Activated T-helper 2 cell treated with anti-CD3 and anti-CD28 coated beads, Interferon-gamma antibody, Interleukin-2, Interleukin-4, amounts not matched to agents 10 μg/mL and 5 μg/mL and 100 μg/mL, durations not matched to agents 14 hours and 24 hours and 36 hours (primary cell): ENCODE measurements around the gene DCX. TPM values are rescaled to one million over a fixed set of nuclear protein-coding genes. Genes with fewer than 3 reads are reported as not detected.

Source experiments
- DNase-seq: peaks from one replicate; pipeline ENCODE4 v3.0.0; 2021; ENCODE audit warnings: low spot score
- H3K27ac Mint-ChIP-seq: one replicate; pipeline ENCODE4 v1.8.0; 2021; ENCODE audit warnings: mixed read lengths
- H3K27me3 Mint-ChIP-seq: one replicate; pipeline ENCODE4 v1.8.0; 2021; ENCODE audit warnings: low read depth, mixed read lengths
- H3K36me3 Mint-ChIP-seq: one replicate; pipeline ENCODE4 v1.8.0; 2021; ENCODE audit warnings: low read depth, mixed read lengths
- H3K4me1 Mint-ChIP-seq: one replicate; pipeline ENCODE4 v1.8.0; 2021; ENCODE audit warnings: low read depth, mixed read lengths
- H3K4me3 Mint-ChIP-seq: one replicate; pipeline ENCODE4 v1.8.0; 2021; ENCODE audit warnings: low read depth, mild to moderate bottlenecking, moderate library complexity, mixed read lengths
- H3K9me3 Mint-ChIP-seq: one replicate; pipeline ENCODE4 v1.8.0; 2021; ENCODE audit warnings: mixed read lengths
- intact Hi-C: fragments of 100-400 bp; cut with micrococcal nuclease; formaldehyde crosslinking; loops from one replicate; pipeline ENCODE4 v1.15.1; 2023
- total RNA-seq: library from RNA; stranded (reverse); gene quantifications from 2 replicates; pipeline ENCODE4 v1.2.3, GENCODE V29; 2022

Gene DCX
- total RNA-seq, 1 donor from 2014 or later = not detected

DNA sequence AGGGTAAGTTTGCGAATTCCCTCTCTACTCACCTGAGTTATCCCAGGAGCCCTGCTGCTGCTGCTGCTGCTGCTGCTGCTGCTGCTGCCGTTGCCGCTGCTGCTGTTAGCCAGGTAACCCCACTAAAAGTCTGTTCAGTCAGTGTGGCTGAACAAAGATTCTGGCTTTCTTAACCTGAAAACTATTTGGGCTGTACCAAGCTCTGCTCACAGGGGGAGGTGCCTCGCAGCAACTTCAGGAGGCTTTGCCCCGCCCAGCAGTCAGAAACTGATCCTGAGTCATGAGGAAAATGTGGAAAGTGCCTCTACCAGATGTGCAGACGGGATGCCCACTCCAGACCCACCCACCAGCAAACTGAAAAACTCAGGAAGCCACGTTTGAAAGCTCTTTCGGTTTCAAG, 141.7 kb downstream of the DCX start, which contains the start of gene CAPN6:
TSS of gene CAPN6 (minus strand) at position 145 of the 400 bp plus-strand sequence. CDS start 6,547 bp downstream, outside the sequence.
- H3K9me3 Mint-ChIP-seq = no peaks in the 10 kb centered on the region
- no peaks in the 10 kb centered on the region for H3K27me3 Mint-ChIP-seq
- H3K4me3 Mint-ChIP-seq = no peak within 1 kb of the TSS
- no peaks in the 10 kb centered on the region for H3K4me1 Mint-ChIP-seq
- H3K36me3 Mint-ChIP-seq = no peaks in the 10 kb centered on the region
- no peak for DNase-seq
- H3K27ac Mint-ChIP-seq = no peak within 1 kb of the TSS
- intact Hi-C loops = no loop called here

- H3K4me1 Mint-ChIP-seq = no peaks in the 10 kb centered on the region
- no peaks in the 10 kb centered on the region for H3K36me3 Mint-ChIP-seq
- no peak overlapping the region for H3K27ac Mint-ChIP-seq
- DNase-seq = no peak
- intact Hi-C loops = no loop called here
- no peaks in the 10 kb centered on the region for H3K9me3 Mint-ChIP-seq
- no peak overlapping the region for H3K4me3 Mint-ChIP-seq
- no peaks in the 10 kb centered on the region for H3K27me3 Mint-ChIP-seq
These were observed 143.5 kb downstream of the DCX start for GRCh38 chrX:111268506-111268905.

GRCh38 chrX:111265486-111265885, 146.5 kb downstream of the DCX start:
- Mint-ChIP-seq H3K4me3 (no peak overlapping the region), H3K9me3 (no peaks in the 10 kb centered on the region), H3K4me1 (no peaks in the 10 kb centered on the region), H3K27me3 (no peaks in the 10 kb centered on the region), H3K36me3 (no peaks in the 10 kb centered on the region), H3K27ac (no peak overlapping the region)
- DNase-seq = no peak
- intact Hi-C loops = no loop called here

GRCh38 chrX:111264385-111264784, 147.6 kb downstream of the DCX start:
- Mint-ChIP-seq H3K9me3 (no peaks in the 10 kb centered on the region), H3K4me3 (no peak overlapping the region), H3K27ac (no peak overlapping the region), H3K36me3 (no peaks in the 10 kb centered on the region), H3K4me1 (no peaks in the 10 kb centered on the region), H3K27me3 (no peaks in the 10 kb centered on the region)
- DNase-seq = no peak
- intact Hi-C loops = no loop called here

- no peaks in the 10 kb centered on the region for H3K27me3 Mint-ChIP-seq
- H3K27ac Mint-ChIP-seq = no peak overlapping the region
- no peak for DNase-seq
- no peaks in the 10 kb centered on the region for H3K4me1 Mint-ChIP-seq
- no peaks in the 10 kb centered on the region for H3K36me3 Mint-ChIP-seq
- H3K4me3 Mint-ChIP-seq = no peak overlapping the region
- no peaks in the 10 kb centered on the region for H3K9me3 Mint-ChIP-seq
- intact Hi-C loops = no loop called here
These were observed 149.9 kb downstream of the DCX start for GRCh38 chrX:111262086-111262485.

- Mint-ChIP-seq H3K4me3 (no peak overlapping the region), H3K4me1 (no peaks in the 10 kb centered on the region), H3K36me3 (no peaks in the 10 kb centered on the region), H3K27me3 (no peaks in the 10 kb centered on the region), H3K9me3 (no peaks in the 10 kb centered on the region), H3K27ac (no peak overlapping the region)
- DNase-seq = no peak
- intact Hi-C loops = no loop called here
These were observed 151.5 kb downstream of the DCX start for GRCh38 chrX:111260451-111260850.

GRCh38 chrX:111259559-111259958, 152.4 kb downstream of the DCX start:
- Mint-ChIP-seq H3K9me3 (no peaks in the 10 kb centered on the region), H3K4me1 (no peaks in the 10 kb centered on the region), H3K27me3 (no peaks in the 10 kb centered on the region), H3K36me3 (no peaks in the 10 kb centered on the region), H3K4me3 (no peak overlapping the region), H3K27ac (no peak overlapping the region)
- DNase-seq = no peak
- intact Hi-C loops = no loop called here

DNA sequence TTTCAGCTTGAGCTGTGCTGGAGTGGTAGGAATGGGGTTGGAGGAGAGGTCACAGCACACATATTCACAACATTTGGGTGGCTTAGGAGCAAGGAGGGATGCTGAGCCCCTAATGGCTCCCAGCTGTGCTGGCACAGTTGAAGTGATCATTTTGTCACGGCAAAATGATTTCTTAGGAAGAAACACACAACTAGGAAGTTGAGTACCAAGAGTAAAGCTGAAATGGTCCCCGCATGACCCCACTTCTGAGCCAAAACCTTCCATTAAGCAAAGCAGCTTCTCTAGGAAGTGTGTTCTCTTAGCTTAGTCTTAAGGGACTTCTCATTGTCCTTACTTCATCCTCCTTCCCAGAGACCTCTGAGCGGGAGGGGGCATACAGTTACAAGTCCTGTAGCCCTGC, 154.3 kb downstream of the DCX start:
- DNase-seq = no peak
- intact Hi-C loops = no loop called here
- H3K4me3 Mint-ChIP-seq = no peak overlapping the region
- no peaks in the 10 kb centered on the region for H3K4me1 Mint-ChIP-seq
- H3K36me3 Mint-ChIP-seq = no peaks in the 10 kb centered on the region
- H3K27me3 Mint-ChIP-seq = no peaks in the 10 kb centered on the region
- H3K9me3 Mint-ChIP-seq = no peaks in the 10 kb centered on the region
- H3K27ac Mint-ChIP-seq = no peak overlapping the region

DNA sequence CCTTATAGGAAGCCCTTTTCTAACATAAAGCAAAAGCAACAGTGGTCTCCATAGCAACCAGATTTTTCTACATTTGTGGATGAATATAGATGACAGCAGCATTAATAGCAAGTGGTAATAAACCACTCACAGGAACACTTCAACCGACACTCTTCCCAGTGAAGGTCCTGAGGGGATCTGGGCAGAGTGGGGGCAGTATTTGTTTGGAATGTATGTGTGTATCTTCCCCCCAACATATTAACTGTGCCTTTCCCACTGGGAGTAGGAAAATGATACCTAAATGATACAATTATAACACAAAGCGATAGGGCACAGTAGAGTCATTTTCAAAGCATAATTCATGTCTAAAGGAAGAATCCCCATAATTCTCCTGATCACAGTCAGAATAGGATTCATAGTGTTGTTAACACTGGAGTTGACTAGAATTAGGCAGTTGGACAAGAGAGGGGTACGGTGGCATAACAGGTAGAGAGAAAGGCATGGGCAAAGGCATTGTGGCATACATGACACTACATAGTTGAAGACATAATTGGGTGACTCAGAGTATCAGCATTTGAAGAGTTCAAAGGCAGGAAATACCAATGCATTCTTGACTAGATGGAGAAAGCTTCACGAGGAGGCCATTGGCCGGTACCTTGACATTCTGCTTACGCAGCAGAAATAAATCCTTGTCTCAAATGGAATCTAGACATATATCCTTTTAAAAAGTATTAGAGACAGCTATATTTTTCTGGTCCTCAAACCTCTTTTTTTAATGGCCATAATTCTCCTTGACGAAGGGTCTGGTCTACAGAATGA, 156.9 kb downstream of the DCX start:
- no peak for DNase-seq
- no peak overlapping the region for H3K27ac Mint-ChIP-seq
- intact Hi-C loops = no loop called here
- H3K4me3 Mint-ChIP-seq = no peak overlapping the region
- H3K36me3 Mint-ChIP-seq = no peaks in the 10 kb centered on the region
- no peaks in the 10 kb centered on the region for H3K9me3 Mint-ChIP-seq
- H3K4me1 Mint-ChIP-seq = no peaks in the 10 kb centered on the region
- H3K27me3 Mint-ChIP-seq = no peaks in the 10 kb centered on the region

DNA sequence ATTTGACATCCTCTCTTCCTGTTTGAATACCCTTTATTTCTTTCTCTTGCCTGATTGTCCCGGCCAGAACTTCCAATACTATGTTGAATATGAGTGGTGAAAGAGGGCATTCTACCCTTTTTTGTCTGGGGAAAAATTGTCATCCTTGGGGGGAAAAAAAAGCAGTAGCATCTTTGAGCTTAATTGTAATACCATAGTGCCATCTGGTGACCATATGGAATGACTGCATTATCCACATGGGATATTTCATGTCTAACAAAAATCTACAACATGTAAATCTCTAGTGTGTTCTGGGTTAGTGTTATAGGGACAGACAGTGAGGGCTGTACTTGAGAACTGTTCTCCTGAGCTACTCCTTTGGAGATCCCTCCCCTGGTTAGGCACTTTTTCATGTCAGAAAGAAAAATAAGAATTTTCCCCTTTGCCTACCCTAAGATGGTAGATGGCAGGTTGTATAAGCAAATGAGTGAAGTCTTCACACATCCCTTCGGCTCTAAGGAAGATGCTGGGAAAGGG, 167.7 kb downstream of the DCX start:
- no peak overlapping the region for H3K4me3 Mint-ChIP-seq
- no peaks in the 10 kb centered on the region for H3K9me3 Mint-ChIP-seq
- H3K36me3 Mint-ChIP-seq = no peaks in the 10 kb centered on the region
- no peak overlapping the region for H3K27ac Mint-ChIP-seq
- intact Hi-C loops = loop anchor here (5.0 kb wide), 2 partner anchors 252 to 792 kb away; no protein-coding TSS in a partner anchor
- no peak for DNase-seq
- H3K27me3 Mint-ChIP-seq = no peaks in the 10 kb centered on the region
- H3K4me1 Mint-ChIP-seq = peaks cover 3% of the 10 kb centered on the region

Other genes starting within 250 kb of the DCX start
- not detected in 2 replicates for gene CAPN6, start 141.7 kb downstream of the DCX start, total RNA-seq
- not detected in 2 replicates for gene SERTM2, start 99.5 kb upstream of the DCX start, total RNA-seq